HepG2 (cell line): ENCODE results near the gene SAP25. TPM values are rescaled to one million over a fixed set of nuclear protein-coding genes. Genes with fewer than 3 reads are reported as not detected.

ENCODE experiments used
- ARID2 ChIP-seq: sonication (generic); formaldehyde crosslinking; IDR thresholded peaks from 2 replicates; pipeline ENCODE4 v1.8.1; 2022; ENCODE audit warnings: mild to moderate bottlenecking, missing genetic modification reagents, borderline replicate concordance
- HIC2 ChIP-seq: sonication (generic); formaldehyde crosslinking; IDR thresholded peaks from 2 replicates; pipeline ENCODE4 v1.9.0; 2022; ENCODE audit warnings: low read depth, missing genetic modification reagents
- MED13 ChIP-seq: sonication (generic); formaldehyde crosslinking; IDR thresholded peaks from 2 replicates; pipeline ENCODE4 v1.5.0; 2020; ENCODE audit warnings: missing genetic modification reagents
- NCOA2 ChIP-seq: sonication (generic); formaldehyde crosslinking; IDR thresholded peaks from 2 replicates; pipeline ENCODE4 v1.8.0; 2022; ENCODE audit warnings: inconsistent platforms
- NFAT5 ChIP-seq: sonication (generic); formaldehyde crosslinking; IDR thresholded peaks from 2 replicates; pipeline ENCODE4 v1.4.0; 2020; ENCODE audit warnings: missing genetic modification reagents
- NFIC ChIP-seq: IDR thresholded peaks from 2 replicates; pipeline ENCODE4 v1.6.1; 2012; ENCODE audit warnings: mild to moderate bottlenecking, low read length, inconsistent platforms
- RERE ChIP-seq: IDR thresholded peaks from 2 replicates; pipeline ENCODE4 v1.6.1; 2016; ENCODE audit warnings: low read depth, missing genetic modification reagents, missing compliant biosample characterization
- SMAD9 ChIP-seq: sonication (generic); formaldehyde crosslinking; IDR thresholded peaks from 2 replicates; pipeline ENCODE4 v1.5.1; 2020; ENCODE audit warnings: mild to moderate bottlenecking, missing genetic modification reagents
- SP2 ChIP-seq: sonication (generic); formaldehyde crosslinking; IDR thresholded peaks from 2 replicates; pipeline ENCODE4 v1.5.1; 2020; ENCODE audit warnings: mild to moderate bottlenecking, missing genetic modification reagents
- THYN1 ChIP-seq: sonication (generic); formaldehyde crosslinking; IDR thresholded peaks from 2 replicates; pipeline ENCODE4 v1.8.1; 2023; ENCODE audit warnings: low read depth, mild to moderate bottlenecking, moderate library complexity, missing genetic modification reagents, borderline replicate concordance
- ZBTB46 ChIP-seq: sonication (generic); formaldehyde crosslinking; IDR thresholded peaks from 2 replicates; pipeline ENCODE4 v1.4.0; 2020; ENCODE audit warnings: mild to moderate bottlenecking, missing genetic modification reagents, borderline replicate concordance
- ZMYM4 ChIP-seq: sonication (generic); formaldehyde crosslinking; IDR thresholded peaks from 2 replicates; pipeline ENCODE4 v1.8.1; 2023; ENCODE audit warnings: mild to moderate bottlenecking, missing genetic modification reagents
- ZNF260 ChIP-seq: sonication (generic); formaldehyde crosslinking; IDR thresholded peaks from 2 replicates; pipeline ENCODE4 v1.4.0; 2020; ENCODE audit warnings: missing genetic modification reagents, low read depth, mild to moderate bottlenecking, borderline replicate concordance
- polyA plus RNA-seq, 8 experiments: library from polyadenylated mRNA; depleted of rRNA in 3 of 8; stranded (reverse) in 7 of 8; unstranded in 1 of 8; fragments of >200 nt; fragmentation: Illumina TruSeq in 4 of 8; extraction: Trizol in 4 of 8; gene quantifications; 2 replicates each; pipeline versions ENCODE4 v1.2.1 to v1.2.3, GENCODE V29; 2011 to 2016; ENCODE audit warnings: low read depth in 4 of 8, missing spikeins in 1 of 8, mixed read lengths in 1 of 8; ENCODE audit not compliant: insufficient read depth in 1 of 8
- total RNA-seq, 5 experiments: library from RNA; depleted of rRNA; stranded (reverse); fragments of >200 nt; fragmentation: Illumina TruSeq; extraction: Trizol; gene quantifications; 2 replicates each; pipeline ENCODE4 v1.2.3, GENCODE V29; 2016; ENCODE audit warnings: low read depth in 1 of 5

Gene SAP25
- total and polyA plus RNA-seq, 2 of the 13 experiments (the other 11 are each of a cell fraction or from before 2014, with no cell fraction given): 0.15 to 0.20 TPM

- TF ChIP-seq RERE (CRISPR knock-in tag) (no peak), NFAT5 (CRISPR knock-in tag) (0 out of 2 replicates have a peak, but pooled peaks have one; percentile 43), NFIC (no peak), SP2 (CRISPR knock-in tag) (peak; percentile 10; the same call in 1 of the 2 replicates), ZNF260 (CRISPR knock-in tag) (no peak), NCOA2 (CRISPR knock-in tag) (no peak), HIC2 (peak; percentile 34; the same call in 1 of the 2 replicates), ARID2 (CRISPR knock-in tag) (peak; percentile 80; the same call in 1 of the 2 replicates), MED13 (no peak), ZMYM4 (CRISPR knock-in tag) (0 out of 2 replicates have a peak, but pooled peaks have one; percentile 16), SMAD9 (CRISPR knock-in tag) (no peak), ZBTB46 (0 out of 2 replicates have a peak, but pooled peaks have one; percentile 6), THYN1 (CRISPR knock-in tag) (0 out of 2 replicates have a peak, but pooled peaks have one; percentile 23)
These were observed 2.5 kb downstream of the SAP25 start (continued) for GRCh38 chr7:100570954-100571828.
